ENCODE measurements around the gene AMIGO2. TPM values are rescaled to one million over a fixed set of nuclear protein-coding genes. Genes with fewer than 3 reads are reported as not detected.

The AMIGO2 gene
- total RNA-seq, 1 donor from 2014 or later, result 2.3 TPM

DNA sequence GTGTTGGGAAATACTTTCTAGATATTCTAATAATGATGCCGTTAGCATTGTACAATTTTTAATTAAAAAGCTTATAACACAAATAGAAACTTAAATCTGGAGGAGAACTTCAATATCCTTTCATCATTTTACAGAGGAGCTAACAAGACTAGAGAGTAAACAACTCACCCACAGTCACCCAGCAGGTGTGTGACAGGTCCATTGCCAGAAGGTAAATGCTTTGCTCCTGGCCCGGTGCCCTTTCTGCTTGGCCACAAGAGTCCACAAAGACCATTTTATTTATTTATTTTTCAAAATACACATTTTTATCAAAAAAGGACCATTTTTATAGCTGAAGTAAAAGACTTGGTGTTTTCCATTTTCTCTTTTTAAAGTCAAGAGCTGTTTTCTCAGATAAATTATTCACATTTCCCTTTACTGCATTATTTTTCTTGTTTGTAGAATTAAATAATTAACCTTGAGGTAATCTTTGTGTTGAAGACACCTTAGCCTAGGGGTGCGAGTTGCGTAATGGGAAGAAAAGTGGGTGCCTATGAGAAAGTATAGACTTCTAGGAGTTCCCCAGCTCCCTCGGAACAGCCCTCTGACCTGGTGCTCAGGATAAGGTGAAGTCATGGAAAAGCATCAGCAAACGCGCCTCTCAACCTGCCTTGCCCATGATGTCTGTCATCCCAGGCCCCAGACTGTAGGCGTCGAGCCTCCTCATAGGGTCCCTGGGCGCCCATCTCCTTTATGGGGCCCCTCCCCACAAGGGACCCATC, 26.3 kb upstream of the AMIGO2 start:
- Histone ChIP-seq H3K36me3 (no peaks in the 10 kb centered on the region), H3K27me3 (ENCODE audit: low read depth) (no peaks in the 10 kb centered on the region), H3K4me1 (no peaks in the 10 kb centered on the region), H3K4me3 (no peak overlapping the region), H3K27ac (replicated peaks) (no peak overlapping the region), H3K9me3 (replicated peaks) (no peaks in the 10 kb centered on the region)
- DNase-seq, result no peak
- TF ChIP-seq, protein P1, sequence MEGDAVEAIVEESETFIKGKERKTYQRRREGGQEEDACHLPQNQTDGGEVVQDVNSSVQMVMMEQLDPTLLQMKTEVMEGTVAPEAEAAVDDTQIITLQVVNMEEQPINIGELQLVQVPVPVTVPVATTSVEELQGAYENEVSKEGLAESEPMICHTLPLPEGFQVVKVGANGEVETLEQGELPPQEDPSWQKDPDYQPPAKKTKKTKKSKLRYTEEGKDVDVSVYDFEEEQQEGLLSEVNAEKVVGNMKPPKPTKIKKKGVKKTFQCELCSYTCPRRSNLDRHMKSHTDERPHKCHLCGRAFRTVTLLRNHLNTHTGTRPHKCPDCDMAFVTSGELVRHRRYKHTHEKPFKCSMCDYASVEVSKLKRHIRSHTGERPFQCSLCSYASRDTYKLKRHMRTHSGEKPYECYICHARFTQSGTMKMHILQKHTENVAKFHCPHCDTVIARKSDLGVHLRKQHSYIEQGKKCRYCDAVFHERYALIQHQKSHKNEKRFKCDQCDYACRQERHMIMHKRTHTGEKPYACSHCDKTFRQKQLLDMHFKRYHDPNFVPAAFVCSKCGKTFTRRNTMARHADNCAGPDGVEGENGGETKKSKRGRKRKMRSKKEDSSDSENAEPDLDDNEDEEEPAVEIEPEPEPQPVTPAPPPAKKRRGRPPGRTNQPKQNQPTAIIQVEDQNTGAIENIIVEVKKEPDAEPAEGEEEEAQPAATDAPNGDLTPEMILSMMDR (IDR thresholded peaks at IDR 0.05; ENCODE audit: borderline replicate concordance), result no peak
- intact Hi-C loops (cut with micrococcal nuclease), result no loop called here

DNA sequence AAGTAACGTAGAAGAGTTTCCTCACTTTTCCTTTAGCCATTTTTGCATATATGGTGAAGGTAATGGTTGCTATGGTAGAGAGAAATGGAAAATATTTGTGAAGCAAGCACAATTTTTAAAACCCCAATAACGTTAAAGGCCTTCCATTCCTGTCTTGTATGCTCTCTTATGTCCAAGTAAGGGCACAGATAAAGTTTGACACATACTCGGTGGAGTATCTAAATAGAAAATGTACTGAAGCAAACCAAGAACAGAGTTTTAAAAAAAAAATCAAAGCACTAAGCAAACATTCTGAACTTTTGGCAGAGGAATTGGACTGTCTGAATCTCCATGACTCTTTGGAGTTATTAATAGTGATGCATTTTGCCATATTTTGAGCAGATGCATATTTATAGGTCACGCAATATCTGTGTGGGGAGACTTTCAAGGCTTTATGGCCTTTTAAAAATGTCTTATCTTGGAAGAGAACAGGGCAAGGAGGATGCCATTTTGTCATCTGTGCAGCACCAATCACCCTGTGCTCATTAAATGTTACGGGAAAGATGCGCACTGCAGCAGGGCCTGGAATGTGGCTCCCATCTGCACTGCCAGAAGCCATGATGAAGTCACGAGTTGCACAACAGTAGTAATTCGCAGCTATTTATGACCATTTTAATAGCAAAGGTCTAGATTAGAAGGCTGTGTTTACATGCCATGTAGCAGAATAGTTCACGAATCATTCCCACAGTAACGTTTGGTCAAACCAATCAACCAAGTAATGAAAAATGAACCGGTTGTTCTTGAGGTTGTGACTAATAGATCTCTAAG, 23.3 kb upstream of the AMIGO2 start:
- H3K9me3 ChIP-seq (replicated peaks), result no peaks in the 10 kb centered on the region
- no peaks in the 10 kb centered on the region for H3K4me1 ChIP-seq
- intact Hi-C loops (cut with micrococcal nuclease), result no loop called here
- no peak overlapping the region for H3K4me3 ChIP-seq
- no peaks in the 10 kb centered on the region for H3K36me3 ChIP-seq
- peak overlapping the region; percentile 36 for H3K27ac ChIP-seq (replicated peaks)
- TF ChIP-seq, protein P1 (IDR thresholded peaks at IDR 0.05; ENCODE audit: borderline replicate concordance), result no peak
- DNase-seq, result no peak
- H3K27me3 ChIP-seq (ENCODE audit: low read depth), result no peaks in the 10 kb centered on the region

DNA sequence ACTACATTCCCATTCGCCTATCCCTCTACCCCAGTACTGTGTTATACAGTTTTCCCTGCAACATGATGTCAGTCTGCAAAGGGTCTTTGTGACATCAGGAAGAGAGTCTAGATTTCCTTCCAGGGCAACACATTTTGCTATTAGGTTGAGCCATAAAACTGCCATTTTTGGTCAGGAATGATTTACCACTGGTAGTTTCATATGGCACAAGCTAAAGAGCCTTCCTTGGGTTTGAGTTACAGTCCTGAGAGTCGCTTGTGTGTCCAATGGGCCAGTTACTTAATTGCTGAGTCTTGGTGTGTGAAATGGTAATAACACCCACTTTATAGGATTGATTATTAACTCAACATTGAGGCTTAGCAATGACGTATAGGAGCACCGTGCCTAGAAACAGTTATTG, 22.6 kb upstream of the AMIGO2 start:
- TF ChIP-seq, protein P1 (IDR thresholded peaks at IDR 0.05; ENCODE audit: borderline replicate concordance), result no peak
- H3K4me1 ChIP-seq, result peaks cover 4% of the 10 kb centered on the region
- H3K27ac ChIP-seq (replicated peaks), result peak overlapping the region; percentile 36
- H3K4me3 ChIP-seq, result no peak overlapping the region
- no peaks in the 10 kb centered on the region for H3K36me3 ChIP-seq
- no peak for DNase-seq
- no peaks in the 10 kb centered on the region for H3K27me3 ChIP-seq (ENCODE audit: low read depth)
- intact Hi-C loops (cut with micrococcal nuclease), result no loop called here
- H3K9me3 ChIP-seq (replicated peaks), result no peaks in the 10 kb centered on the region

DNA sequence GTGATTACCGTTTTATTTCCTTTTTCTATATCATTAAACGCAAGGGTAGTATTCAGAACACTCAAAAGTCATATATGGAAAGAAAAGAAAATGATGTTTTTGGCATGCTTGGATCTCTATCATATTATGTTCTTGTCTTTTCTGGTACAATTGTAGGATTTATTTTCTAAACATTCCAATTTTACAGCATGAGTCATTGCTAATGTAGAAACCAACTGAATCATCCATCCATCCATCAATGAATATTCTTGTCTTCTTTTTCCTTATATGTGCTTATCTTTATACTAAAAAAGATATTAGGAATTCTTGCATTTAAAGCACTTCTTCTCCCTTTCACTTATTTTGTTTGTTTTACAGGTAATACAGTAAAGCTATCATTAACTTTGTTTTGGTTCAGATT, 20.4 kb upstream of the AMIGO2 start:
- H3K4me3 ChIP-seq, result no peak overlapping the region
- intact Hi-C loops (cut with micrococcal nuclease), result no loop called here
- peaks cover 7% of the 10 kb centered on the region for H3K4me1 ChIP-seq
- no peak for DNase-seq
- TF ChIP-seq, protein P1 (IDR thresholded peaks at IDR 0.05; ENCODE audit: borderline replicate concordance), result no peak
- H3K36me3 ChIP-seq, result no peaks in the 10 kb centered on the region
- no peaks in the 10 kb centered on the region for H3K9me3 ChIP-seq (replicated peaks)
- no peak overlapping the region for H3K27ac ChIP-seq (replicated peaks)
- no peaks in the 10 kb centered on the region for H3K27me3 ChIP-seq (ENCODE audit: low read depth)

- no peaks in the 10 kb centered on the region for H3K9me3 ChIP-seq (replicated peaks)
- DNase-seq, result no peak
- TF ChIP-seq, protein P1 (IDR thresholded peaks at IDR 0.05; ENCODE audit: borderline replicate concordance), result no peak
- H3K27me3 ChIP-seq (ENCODE audit: low read depth), result no peaks in the 10 kb centered on the region
- no peaks in the 10 kb centered on the region for H3K36me3 ChIP-seq
- H3K4me1 ChIP-seq, result peaks cover 7% of the 10 kb centered on the region
- intact Hi-C loops (cut with micrococcal nuclease), result no loop called here
- no peak overlapping the region for H3K27ac ChIP-seq (replicated peaks)
- H3K4me3 ChIP-seq, result no peak overlapping the region
These were observed 19.9 kb upstream of the AMIGO2 start for GRCh38 chr12:47099610-47100009.
